HG02588 (cell line): ENCODE data around the gene DCDC1.

Experiments
- ATAC-seq: cut with Tn5 transposase; IDR thresholded peaks from one replicate; pipeline ENCODE4 v1.9.1; 2021; ENCODE audit warnings: mild to moderate bottlenecking, moderate library complexity; ENCODE audit not compliant: unreplicated experiment

Gene DCDC1

GRCh38 chr11:30919389-30920152, 450.0 kb downstream of the DCDC1 start:
- ATAC-seq, result peak; percentile 53

- ATAC-seq, result no peak
Observed at GRCh38 chr11:30917859-30918478, 451.6 kb downstream of the DCDC1 start.

GRCh38 chr11:30917266-30917665, 452.3 kb downstream of the DCDC1 start:
- ATAC-seq, result no peak

GRCh38 chr11:30916764-30917163, 452.8 kb downstream of the DCDC1 start:
- no peak for ATAC-seq

- ATAC-seq, result no peak
Observed at GRCh38 chr11:30914143-30914762, 455.3 kb downstream of the DCDC1 start.

- ATAC-seq, result no peak
Observed at GRCh38 chr11:30911247-30911646, 458.3 kb downstream of the DCDC1 start.

- ATAC-seq, result no peak
Observed at GRCh38 chr11:30908857-30909256, 460.7 kb downstream of the DCDC1 start.

GRCh38 chr11:30908272-30908671, 461.3 kb downstream of the DCDC1 start:
- ATAC-seq, result no peak

GRCh38 chr11:30902929-30903328, 466.6 kb downstream of the DCDC1 start:
- no peak for ATAC-seq

- no peak for ATAC-seq
Observed at GRCh38 chr11:30895046-30895445, 474.5 kb downstream of the DCDC1 start.

- ATAC-seq, result no peak
Observed at GRCh38 chr11:30893318-30893717, 476.2 kb downstream of the DCDC1 start.

- no peak for ATAC-seq
Observed at GRCh38 chr11:30889143-30889794, 480.3 kb downstream of the DCDC1 start.

GRCh38 chr11:30879322-30880005, 490.1 kb downstream of the DCDC1 start:
- ATAC-seq, result no peak

GRCh38 chr11:30878400-30878799, 491.1 kb downstream of the DCDC1 start:
- ATAC-seq, result no peak

- no peak for ATAC-seq
Observed at GRCh38 chr11:30876663-30877396, 492.7 kb downstream of the DCDC1 start.

GRCh38 chr11:30876228-30876627, 493.3 kb downstream of the DCDC1 start:
- ATAC-seq, result no peak

- ATAC-seq, result no peak
Observed at GRCh38 chr11:30875806-30876205, 493.7 kb downstream of the DCDC1 start.

- ATAC-seq, result no peak
Observed at GRCh38 chr11:30873924-30874610, 495.5 kb downstream of the DCDC1 start.

- no peak for ATAC-seq
Observed at GRCh38 chr11:30868626-30869081, 500.9 kb downstream of the DCDC1 start.

GRCh38 chr11:30863209-30863608, 506.3 kb downstream of the DCDC1 start:
- ATAC-seq, result no peak
